MM.1S (cell line): ENCODE results near the gene CD300LF.
A peak's percentile ranks its signal among the peaks of the same experiment; 100 is the strongest.

Experiments
- DNase-seq: peaks from one replicate; pipeline ENCODE4 v3.0.0-alpha.2; 2015
- H2AFZ ChIP-seq: fragments of 300-600 bp; sonication (generic); 2 replicates; pipeline ENCODE4 v1.6.0; 2016; ENCODE audit warnings: antibody characterized with exemption, low read length
- H3F3A ChIP-seq: fragments of 300-600 bp; sonication (generic); 2 replicates; pipeline ENCODE4 v1.6.1; 2016; ENCODE audit warnings: mild to moderate bottlenecking, antibody characterized with exemption, low read length, moderate library complexity, mixed read lengths; ENCODE audit not compliant: insufficient read depth
- H3K27ac ChIP-seq: fragments of 300-600 bp; sonication (generic); 2 replicates; pipeline ENCODE4 v1.5.1; 2016; ENCODE audit warnings: mild to moderate bottlenecking, low read length
- H3K27me3 ChIP-seq: fragments of 300-600 bp; sonication (generic); replicated peaks from 2 replicates; pipeline ENCODE4 v1.6.0; 2016; ENCODE audit warnings: low read length; ENCODE audit not compliant: insufficient read depth
- H3K36me3 ChIP-seq: fragments of 300-600 bp; sonication (generic); replicated peaks from 2 replicates; pipeline ENCODE4 v1.6.1; 2016; ENCODE audit warnings: mild to moderate bottlenecking, low read length, mixed read lengths; ENCODE audit not compliant: insufficient read depth
- H3K4me1 ChIP-seq: fragments of 300-600 bp; sonication (generic); 2 replicates; pipeline ENCODE4 v1.6.1; 2016; ENCODE audit warnings: low read length, mixed read lengths
- H3K4me2 ChIP-seq: fragments of 300-600 bp; sonication (generic); 2 replicates; pipeline ENCODE4 v1.6.0; 2016; ENCODE audit warnings: low read depth, low read length
- H3K4me3 ChIP-seq: fragments of 300-600 bp; sonication (generic); 2 replicates; pipeline ENCODE4 v1.5.1; 2016; ENCODE audit warnings: low read length, mixed read lengths
- H3K79me2 ChIP-seq: fragments of 300-600 bp; sonication (generic); 2 replicates; pipeline ENCODE4 v1.6.1; 2016; ENCODE audit warnings: mixed run types, low read length, mixed read lengths
- H3K9ac ChIP-seq: fragments of 300-600 bp; sonication (generic); 2 replicates; pipeline ENCODE4 v1.6.1; 2016; ENCODE audit warnings: low read length, mixed read lengths
- H3K9me2 ChIP-seq: fragments of 300-600 bp; sonication (generic); replicated peaks from 2 replicates; pipeline ENCODE4 v1.6.1; 2016; ENCODE audit warnings: mild to moderate bottlenecking, low read length, mixed read lengths; ENCODE audit not compliant: insufficient read depth
- H3K9me3 ChIP-seq: fragments of 300-600 bp; sonication (generic); replicated peaks from 2 replicates; pipeline ENCODE4 v1.6.1; 2016; ENCODE audit warnings: mild to moderate bottlenecking, low read length, mixed read lengths; ENCODE audit not compliant: insufficient read depth
- H4K20me1 ChIP-seq: fragments of 300-600 bp; sonication (generic); 2 replicates; pipeline ENCODE4 v1.6.1; 2016; ENCODE audit warnings: mild to moderate bottlenecking, low read length, moderate library complexity, mixed read lengths; ENCODE audit not compliant: insufficient read depth
- EZH2 ChIP-seq: fragments of 300-600 bp; sonication (generic); optimal IDR thresholded peaks from 2 replicates; pipeline ENCODE3; 2017; ENCODE audit warnings: low read depth, mild to moderate bottlenecking, antibody characterized with exemption, low read length, mixed read lengths
- EZH2phosphoT487 ChIP-seq: fragments of 300-600 bp; sonication (generic); IDR thresholded peaks from 2 replicates; pipeline ENCODE4 v1.6.1; 2018; ENCODE audit warnings: antibody characterized with exemption, low read length
- TF ChIP-seq, protein P1 (sequence below): fragments of 300-600 bp; sonication (generic); IDR thresholded peaks from 2 replicates; pipeline ENCODE4 v1.5.1; 2016; ENCODE audit warnings: antibody characterized with exemption, low read length, mixed read lengths

CD300LF gene

DNA sequence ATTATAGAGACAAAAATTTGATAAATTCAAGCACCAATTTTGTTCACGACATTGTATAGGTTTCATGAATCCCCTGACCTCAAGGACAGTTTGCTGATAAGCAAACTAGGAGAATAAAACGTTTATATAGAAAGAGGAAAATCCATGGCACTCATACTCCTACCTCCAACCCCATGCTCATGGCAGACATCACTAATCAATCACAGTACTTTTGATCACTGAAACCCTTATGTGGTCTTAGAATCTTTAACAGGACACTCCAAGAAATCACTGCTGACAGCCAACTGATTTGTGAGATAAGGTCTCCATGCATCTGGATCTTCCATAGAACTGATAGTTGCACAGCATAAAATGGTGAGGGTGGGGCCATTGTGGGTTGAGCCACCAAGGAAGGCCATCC is 31.0 kb upstream of the CD300LF start:
- Histone ChIP-seq H3K9ac (no peak overlapping the region), H3K27ac (no peak overlapping the region), H3K79me2 (peaks cover 42% of the 10 kb centered on the region), H4K20me1 (no peaks in the 10 kb centered on the region; the same call in 1 of the 2 replicates), H3K9me3 (no peaks in the 10 kb centered on the region), H3K27me3 (no peaks in the 10 kb centered on the region), H3K36me3 (no peaks in the 10 kb centered on the region), H3K9me2 (no peaks in the 10 kb centered on the region), H2AFZ (no peak overlapping the region), H3F3A (peaks cover 37% of the 10 kb centered on the region), H3K4me3 (no peak overlapping the region), H3K4me1 (peaks cover 52% of the 10 kb centered on the region), H3K4me2 (no peak overlapping the region)
- no peak for DNase-seq
- no peak for TF ChIP-seq EZH2
- TF ChIP-seq, protein P1, sequence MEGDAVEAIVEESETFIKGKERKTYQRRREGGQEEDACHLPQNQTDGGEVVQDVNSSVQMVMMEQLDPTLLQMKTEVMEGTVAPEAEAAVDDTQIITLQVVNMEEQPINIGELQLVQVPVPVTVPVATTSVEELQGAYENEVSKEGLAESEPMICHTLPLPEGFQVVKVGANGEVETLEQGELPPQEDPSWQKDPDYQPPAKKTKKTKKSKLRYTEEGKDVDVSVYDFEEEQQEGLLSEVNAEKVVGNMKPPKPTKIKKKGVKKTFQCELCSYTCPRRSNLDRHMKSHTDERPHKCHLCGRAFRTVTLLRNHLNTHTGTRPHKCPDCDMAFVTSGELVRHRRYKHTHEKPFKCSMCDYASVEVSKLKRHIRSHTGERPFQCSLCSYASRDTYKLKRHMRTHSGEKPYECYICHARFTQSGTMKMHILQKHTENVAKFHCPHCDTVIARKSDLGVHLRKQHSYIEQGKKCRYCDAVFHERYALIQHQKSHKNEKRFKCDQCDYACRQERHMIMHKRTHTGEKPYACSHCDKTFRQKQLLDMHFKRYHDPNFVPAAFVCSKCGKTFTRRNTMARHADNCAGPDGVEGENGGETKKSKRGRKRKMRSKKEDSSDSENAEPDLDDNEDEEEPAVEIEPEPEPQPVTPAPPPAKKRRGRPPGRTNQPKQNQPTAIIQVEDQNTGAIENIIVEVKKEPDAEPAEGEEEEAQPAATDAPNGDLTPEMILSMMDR = no peak
- TF ChIP-seq EZH2phosphoT487 = no peak

DNA sequence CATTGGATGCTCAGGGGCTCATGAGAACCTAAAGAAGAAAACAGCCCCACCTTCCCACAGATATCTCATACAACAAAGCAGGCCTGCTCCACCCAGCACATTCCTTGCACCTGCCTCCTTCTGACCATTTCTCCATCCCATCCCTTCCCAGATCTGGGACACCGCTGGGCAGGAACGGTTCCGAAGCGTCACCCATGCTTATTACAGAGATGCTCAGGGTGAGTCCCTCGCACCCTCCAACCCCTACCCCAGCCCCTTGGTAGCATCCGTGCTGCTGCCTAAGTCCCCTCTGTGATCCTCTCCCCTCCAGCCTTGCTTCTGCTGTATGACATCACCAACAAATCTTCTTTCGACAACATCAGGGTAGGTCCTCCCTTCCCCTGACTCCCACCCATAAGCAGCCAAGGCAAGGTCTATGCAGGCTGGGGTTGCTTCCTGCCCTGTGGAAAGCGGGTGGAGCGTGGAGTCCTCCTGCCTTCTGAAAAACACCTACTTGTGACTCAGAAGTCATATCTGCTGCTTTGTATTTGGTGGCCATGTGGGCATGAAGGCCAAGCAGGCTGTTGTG is 30.3 kb upstream of the CD300LF start:
- Histone ChIP-seq H3K9ac (no peak overlapping the region), H3K4me1 (peaks cover 59% of the 10 kb centered on the region), H3K79me2 (peaks cover 38% of the 10 kb centered on the region), H3F3A (peaks cover 39% of the 10 kb centered on the region), H3K9me2 (no peaks in the 10 kb centered on the region), H4K20me1 (no peaks in the 10 kb centered on the region), H3K36me3 (no peaks in the 10 kb centered on the region), H3K27me3 (no peaks in the 10 kb centered on the region), H2AFZ (no peak overlapping the region), H3K4me2 (peak overlapping the region; percentile 27; the same call in 1 of the 2 replicates), H3K9me3 (no peaks in the 10 kb centered on the region), H3K4me3 (no peak overlapping the region), H3K27ac (peak overlapping the region; percentile 90; the same call in 1 of the 2 replicates)
- no peak for DNase-seq
- no peak for TF ChIP-seq EZH2phosphoT487
- TF ChIP-seq, protein P1 = no peak
- no peak for TF ChIP-seq EZH2

DNA sequence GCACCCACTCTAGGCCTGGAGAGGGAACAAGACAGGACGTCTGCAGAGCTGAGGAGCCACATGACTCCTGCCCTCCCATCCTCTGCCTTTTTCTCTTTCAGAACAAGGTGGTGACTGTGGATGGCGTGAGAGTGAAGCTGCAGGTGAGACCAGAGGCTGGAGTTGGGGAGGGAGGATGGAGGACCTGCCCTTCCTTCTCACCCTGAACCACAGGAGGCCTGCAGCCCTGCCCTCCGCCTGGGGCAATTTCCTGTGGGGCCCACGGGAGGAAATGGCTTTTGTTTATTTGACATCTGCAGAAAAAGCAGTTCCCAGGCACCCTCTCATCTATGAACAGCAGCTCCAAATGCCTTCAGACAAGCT is 29.4 kb upstream of the CD300LF start:
- Histone ChIP-seq H3F3A (peaks cover 31% of the 10 kb centered on the region), H3K9me2 (no peaks in the 10 kb centered on the region), H4K20me1 (no peaks in the 10 kb centered on the region), H3K4me3 (0 out of 2 replicates have a peak overlapping the region, but pooled peaks have one; percentile 12), H3K9me3 (no peaks in the 10 kb centered on the region), H3K27me3 (no peaks in the 10 kb centered on the region), H3K4me1 (peaks cover 59% of the 10 kb centered on the region), H3K9ac (peak overlapping the region; percentile 47), H3K79me2 (peaks cover 29% of the 10 kb centered on the region), H3K27ac (peak overlapping the region; percentile 90), H2AFZ (peak overlapping the region; percentile 36), H3K36me3 (no peaks in the 10 kb centered on the region), H3K4me2 (peak overlapping the region; percentile 50; the same call in 1 of the 2 replicates)
- TF ChIP-seq EZH2 = no peak
- TF ChIP-seq, protein P1 = no peak
- no peak for TF ChIP-seq EZH2phosphoT487
- DNase-seq = peak; percentile 93
